HG03469 (cell line): ENCODE measurements around the gene OR51S1.
"Not testable (repeated sequence)": the region's sequence is repeated elsewhere in the genome, so short reads cannot be mapped to it uniquely, and the experiment has no call there.

Experiments
- ATAC-seq: cut with Tn5 transposase; IDR thresholded peaks from one replicate; pipeline ENCODE4 v1.9.1; 2021; ENCODE audit warnings: mild to moderate bottlenecking, moderate library complexity, moderate number of reproducible peaks; ENCODE audit not compliant: unreplicated experiment

Gene OR51S1, protein sequence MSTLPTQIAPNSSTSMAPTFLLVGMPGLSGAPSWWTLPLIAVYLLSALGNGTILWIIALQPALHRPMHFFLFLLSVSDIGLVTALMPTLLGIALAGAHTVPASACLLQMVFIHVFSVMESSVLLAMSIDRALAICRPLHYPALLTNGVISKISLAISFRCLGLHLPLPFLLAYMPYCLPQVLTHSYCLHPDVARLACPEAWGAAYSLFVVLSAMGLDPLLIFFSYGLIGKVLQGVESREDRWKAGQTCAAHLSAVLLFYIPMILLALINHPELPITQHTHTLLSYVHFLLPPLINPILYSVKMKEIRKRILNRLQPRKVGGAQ

DNA sequence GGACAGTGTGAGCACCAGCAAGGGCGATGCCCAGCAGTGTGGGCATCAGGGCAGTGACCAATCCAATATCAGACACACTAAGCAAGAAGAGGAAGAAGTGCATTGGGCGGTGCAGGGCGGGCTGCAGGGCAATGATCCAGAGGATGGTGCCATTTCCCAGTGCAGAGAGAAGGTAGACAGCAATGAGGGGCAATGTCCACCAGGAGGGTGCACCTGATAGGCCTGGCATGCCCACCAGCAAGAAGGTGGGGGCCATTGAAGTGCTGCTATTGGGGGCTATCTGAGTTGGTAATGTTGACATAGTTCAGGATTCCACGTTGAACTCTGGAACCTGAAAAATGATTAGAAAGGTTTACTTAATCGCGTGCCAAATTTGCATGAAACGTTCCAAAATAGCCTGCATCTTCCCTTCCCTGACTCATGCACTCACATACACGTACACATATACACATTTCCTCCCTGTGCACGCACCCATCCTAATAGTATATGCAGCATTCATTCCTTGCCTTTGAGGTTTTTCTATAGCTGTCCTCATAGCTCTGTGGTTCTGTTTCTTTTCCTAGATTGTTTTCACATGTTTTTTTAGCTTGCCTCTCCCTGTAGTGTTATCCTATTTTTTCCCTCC lies at the start of gene OR51S1:
OR51S1 (minus strand) TSS at position 301 of the 625 bp plus-strand sequence; CDS start at position 301, 0 bp downstream.
- no peak for ATAC-seq

DNA sequence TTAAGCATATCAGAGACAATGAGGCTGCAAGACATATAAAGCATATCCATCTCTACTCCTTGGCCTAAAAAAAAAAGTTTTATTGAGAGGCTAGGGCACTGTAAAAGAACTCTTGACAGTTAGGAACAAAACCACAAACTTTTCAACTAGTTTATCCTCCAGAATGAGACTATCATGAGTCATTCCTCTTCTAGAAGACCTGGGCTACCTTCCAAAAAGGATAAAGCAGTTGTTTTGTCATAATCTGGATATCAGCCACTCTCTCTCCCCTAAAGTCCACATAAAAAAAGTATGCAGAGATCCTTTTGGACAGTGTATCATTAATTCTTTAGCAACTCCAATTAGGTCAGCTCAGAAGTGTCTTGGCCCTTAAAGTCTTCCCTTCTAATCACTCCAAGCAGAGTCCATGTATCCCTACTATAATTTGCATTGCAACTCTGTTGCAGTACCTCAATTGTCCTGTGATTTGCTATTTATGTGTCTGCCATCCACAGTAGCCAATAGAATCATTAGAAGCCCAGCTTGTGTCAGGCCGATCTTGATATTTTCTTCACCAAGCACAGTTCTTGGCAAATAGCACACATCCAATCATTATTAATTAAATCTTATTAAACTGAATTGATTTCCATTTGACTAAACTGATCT lies 43.1 kb upstream of the OR51S1 start:
- ATAC-seq, result no peak

DNA sequence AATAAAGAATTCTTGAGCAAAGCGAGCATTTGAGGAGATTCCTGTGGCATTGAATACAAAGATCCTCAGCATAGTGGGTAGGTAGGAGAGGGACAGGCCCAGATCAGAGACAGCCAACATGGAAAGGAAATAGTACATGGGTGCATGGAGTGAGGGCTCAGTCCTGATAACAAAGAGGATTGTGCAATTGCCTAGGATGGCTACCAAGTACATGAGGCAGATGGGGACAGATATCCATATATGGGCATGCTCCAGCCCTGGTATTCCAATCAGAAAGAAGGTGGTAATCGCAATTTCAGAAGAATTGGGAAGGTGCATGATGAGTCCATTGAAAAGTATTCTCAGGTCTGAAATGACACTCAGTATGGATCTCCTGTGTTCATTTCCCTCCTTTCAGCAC lies 41.3 kb upstream of the OR51S1 start:
- no peak for ATAC-seq

DNA sequence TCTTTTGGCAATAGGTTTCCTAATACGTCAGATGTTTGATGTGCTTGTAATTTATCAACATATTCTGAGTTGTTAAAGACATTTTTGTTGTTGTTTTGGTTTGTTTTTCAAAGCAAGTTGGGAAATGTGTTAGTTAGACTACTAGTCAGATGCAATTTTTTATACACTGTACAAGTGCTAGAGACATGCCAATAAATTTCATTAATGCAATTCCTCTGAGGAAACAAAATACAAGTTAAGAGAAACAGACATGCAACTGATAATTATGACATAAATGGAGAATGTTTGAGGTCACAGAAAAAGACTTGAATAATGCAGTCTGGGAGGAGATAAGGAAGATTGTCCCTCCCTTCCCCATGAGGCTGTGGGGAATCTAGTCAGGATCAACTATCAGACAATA lies 38.6 kb upstream of the OR51S1 start:
- no peak for ATAC-seq

DNA sequence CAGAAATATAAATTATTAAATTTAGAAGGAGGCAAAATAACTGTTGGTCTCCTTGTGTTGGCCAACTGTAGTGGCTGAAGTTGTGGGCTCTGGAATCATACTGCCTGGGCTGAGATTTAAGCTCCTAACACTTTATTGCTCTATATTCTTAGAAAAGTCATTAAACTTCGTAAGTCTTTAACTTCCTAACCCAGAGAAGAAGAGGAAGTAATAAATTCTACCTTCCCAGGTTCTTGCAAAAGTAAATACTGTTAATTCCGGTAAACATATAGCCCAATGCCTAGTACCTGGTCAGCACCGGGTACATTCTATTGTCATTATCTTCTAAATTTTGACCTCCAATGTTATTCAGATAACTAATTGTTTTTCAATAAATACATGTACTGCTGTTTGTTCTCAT lies 37.2 kb upstream of the OR51S1 start:
- ATAC-seq, result no peak

DNA sequence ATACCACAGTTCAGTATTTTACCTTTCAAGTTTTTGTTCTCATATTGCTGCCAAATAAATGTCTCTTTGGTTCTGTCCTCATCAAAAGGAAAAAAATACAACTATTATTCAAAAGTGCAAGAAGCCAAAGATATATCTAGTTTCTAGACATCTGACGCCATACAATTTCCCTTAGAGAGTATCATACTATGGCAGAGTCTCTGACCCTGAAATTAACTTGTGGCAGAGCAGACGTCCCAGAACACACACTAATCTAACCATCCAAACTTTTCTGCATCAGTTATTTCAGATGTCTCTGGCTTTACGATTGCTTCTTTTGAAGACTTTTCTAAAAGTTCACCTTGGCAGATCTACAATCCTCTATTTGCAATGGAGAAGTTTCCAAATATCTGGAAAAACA lies 35.4 kb upstream of the OR51S1 start:
- ATAC-seq, result no peak

DNA sequence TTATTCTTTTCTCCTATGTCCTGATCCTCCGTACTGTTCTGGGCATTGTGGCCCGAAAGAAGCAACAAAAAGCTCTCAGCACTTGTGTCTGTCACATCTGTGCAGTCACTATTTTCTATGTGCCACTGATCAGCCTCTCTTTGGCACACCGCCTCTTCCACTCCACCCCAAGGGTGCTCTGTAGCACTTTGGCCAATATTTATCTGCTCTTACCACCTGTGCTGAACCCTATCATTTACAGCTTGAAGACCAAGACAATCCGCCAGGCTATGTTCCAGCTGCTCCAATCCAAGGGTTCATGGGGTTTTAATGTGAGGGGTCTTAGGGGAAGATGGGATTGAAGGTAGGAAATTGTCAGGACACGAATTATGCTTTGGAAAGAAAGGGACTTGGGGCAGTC lies 33.5 kb upstream of the OR51S1 start:
- ATAC-seq, result no peak

DNA sequence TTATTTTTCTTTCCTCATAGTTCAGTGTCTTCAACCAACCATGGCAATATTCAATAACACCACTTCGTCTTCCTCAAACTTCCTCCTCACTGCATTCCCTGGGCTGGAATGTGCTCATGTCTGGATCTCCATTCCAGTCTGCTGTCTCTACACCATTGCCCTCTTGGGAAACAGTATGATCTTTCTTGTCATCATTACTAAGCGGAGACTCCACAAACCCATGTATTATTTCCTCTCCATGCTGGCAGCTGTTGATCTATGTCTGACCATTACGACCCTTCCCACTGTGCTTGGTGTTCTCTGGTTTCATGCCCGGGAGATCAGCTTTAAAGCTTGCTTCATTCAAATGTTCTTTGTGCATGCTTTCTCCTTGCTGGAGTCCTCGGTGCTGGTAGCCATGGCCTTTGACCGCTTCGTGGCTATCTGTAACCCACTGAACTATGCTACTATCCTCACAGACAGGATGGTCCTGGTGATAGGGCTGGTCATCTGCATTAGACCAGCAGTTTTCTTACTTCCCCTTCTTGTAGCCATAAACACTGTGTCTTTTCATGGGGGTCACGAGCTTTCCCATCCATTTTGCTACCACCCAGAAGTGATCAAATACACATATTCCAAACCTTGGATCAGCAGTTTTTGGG lies 33.0 kb upstream of the OR51S1 start, which contains the start of gene OR51T1:
OR51T1 (plus strand) TSS at position 41 of the 641 bp plus-strand sequence; CDS start at position 41, 0 bp downstream.
- no peak for ATAC-seq

DNA sequence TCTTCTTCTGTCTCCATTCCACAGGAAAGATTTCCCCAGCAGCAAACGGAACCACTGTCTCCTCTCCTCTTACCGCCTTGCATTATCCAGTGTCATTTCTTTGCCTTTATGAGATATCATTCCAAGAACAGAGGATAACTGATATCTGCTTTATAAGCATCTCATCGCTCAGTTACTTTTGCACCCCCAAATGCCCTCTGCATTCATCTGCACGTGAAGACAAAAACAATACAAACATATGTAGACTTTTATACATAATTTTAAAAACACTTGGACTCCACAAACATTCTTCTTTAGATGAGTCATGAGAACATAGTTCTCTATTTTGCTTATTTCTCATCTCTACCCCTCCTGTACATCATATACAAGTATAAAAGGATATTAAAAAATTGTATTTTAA lies 32.2 kb upstream of the OR51S1 start:
- ATAC-seq, result no peak

DNA sequence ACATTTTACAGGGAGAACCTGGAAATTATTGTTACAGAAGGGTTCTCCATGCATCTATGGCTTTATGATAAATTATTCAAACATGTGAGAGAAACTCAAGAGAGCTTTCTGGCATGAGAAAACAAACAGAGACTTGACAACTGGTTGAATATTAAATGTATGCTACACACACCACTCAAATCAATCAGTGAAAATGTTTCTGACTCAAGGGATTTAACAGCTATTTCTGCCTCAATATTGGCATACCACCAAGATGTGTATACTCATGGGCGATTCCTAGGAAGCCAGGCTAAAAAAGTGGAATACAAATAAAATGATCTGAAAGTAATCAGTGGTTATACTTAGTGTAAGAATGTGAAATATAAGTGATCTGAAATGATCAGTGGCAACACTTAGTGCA lies 16.8 kb upstream of the OR51S1 start:
- no peak for ATAC-seq

DNA sequence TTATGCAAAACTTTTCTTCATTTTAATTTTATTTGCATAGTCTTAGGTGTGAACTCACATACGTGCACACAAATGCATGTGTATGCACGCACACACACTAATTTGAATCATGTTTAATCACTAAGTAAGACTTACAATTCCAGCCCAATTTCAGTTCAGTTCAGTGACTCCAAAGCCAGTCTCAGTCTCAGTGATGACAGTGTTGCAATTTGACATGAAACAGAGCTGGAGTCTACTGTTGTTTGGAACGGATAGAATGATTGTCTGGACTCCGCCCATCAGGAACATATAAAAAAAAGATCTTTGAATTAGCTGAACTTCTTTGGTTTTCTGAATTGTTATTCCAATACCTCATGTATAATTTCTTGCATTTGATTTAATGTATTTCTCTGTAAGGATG lies 14.9 kb upstream of the OR51S1 start:
- no peak for ATAC-seq

DNA sequence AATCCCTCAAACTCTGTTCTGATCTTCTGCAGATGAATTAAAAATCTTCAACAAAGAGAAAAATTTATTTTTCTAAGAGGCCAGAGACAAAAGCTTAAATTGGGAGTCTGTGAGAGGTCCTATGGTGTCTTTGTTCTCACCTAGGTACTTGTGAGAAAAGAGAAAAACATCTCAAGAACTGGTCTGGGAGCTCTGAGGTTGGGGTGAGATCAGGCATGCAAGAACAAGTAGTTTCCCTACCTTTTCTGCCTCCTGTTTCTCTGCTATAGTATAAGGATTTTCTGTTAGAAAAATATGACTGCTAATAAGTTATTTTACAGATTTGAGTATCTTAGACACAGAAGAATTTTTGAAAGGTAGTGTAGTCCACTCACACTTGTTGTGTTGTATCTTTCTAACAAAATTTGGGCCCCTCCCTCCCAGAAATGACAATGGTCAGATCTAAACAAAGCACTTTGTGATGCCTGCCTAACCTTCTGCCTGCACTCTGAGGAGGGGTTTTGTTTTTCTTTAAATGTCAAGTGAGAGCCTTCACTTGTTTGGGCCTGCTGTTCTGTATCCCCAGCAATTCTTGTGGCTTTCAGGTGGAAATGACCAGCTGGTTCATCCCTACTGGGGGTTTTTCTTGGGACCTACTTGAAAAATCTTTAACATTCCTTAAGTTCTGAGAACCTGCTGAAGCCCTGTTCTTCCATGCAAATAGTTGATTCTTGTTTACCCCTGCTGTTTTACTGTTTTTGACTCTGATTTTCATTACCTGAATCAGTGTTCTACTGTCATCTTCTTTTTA lies 13.6 kb upstream of the OR51S1 start:
- no peak for ATAC-seq

DNA sequence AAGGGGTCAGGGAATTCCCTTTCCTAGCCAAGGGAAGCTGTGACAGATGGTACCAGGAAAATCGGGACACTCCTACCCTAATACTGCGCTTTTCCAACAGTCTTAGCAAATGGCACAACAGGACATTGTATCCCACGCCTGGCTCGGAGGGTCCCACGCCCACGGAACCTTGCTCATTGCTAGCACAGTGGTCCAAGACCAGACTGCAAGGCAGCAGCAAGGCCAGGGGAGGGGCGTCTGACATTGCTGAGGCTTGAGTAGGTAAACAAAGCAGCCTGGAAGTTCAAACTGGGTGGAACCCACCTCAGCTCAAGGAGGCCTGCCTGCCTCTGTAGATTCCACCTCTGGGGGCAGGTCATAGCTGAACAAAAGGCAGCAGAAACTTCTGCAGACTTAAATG lies 5.3 kb upstream of the OR51S1 start:
- ATAC-seq, result not testable (repeated sequence)

DNA sequence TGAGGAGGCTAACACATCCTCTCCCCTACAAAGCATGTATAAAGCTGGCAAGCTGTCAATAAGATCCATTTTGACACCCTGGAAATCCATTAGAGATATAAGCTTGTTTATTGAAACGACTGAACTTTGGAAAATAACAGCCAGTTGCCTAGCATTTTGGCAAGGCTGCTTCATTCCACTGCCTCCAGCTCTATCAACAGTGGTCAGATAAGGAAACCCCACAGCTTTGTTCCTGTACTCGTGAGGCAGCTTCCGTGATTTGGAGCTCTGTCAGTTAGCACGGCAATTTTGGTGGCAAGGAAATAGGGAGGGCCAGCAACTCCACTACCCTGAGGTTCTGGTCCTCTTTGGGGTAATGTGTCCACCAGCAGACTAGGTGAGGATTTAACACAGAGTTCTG lies 2.0 kb upstream of the OR51S1 start:
- ATAC-seq, result no peak

DNA sequence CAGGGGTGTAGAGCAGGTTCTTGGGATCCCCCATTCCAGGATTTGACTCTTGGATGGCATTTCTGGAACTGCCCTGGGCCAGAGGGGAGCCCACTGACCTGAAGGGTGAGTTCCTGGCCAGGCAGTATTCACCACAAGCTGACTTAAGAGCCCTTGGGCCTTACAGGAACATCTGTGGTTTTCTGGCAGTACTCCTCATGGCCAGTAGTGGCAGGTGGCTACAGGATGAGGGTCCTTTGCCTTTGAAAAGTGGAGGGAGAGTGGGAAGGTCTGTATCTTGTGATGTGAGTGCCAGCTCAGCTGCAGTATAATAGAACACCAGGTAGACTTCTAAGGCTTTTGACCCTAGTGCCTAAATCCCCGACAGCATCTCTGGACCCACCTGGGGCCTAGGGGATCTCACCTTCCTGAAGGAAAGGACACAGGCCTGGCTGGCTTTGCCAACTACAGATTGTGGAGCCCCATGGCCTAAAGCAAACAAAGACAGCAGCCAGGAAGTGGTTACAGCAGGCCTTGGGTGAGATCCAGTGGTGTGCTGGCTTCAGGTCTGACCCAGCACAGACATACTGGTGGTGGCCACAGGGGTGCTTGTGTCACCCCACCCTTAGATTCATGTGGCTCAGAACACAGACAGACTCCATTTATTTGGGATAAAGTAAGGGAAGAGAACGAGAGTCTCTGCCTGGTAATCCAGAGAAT lies 9.0 kb downstream of the OR51S1 start:
- ATAC-seq, result no peak

DNA sequence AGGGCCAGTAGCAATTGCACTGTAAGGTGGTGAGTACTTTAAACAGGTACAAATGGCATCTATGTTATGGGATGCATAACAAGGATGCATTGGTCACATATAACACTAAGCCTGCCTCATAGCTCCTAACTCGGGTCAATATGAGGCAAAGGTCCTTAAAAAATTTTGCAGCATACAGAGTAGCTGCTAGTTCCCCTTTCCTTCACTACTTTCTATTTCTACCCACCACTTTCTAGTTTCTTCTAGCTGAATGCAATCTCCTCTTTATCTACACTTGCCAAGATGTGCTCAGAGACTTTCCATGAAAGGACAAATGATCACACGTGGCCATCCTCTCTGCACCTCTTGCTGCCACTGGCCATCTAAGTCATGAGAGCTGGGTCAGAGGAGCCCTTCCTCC lies 18.1 kb downstream of the OR51S1 start:
- no peak for ATAC-seq

DNA sequence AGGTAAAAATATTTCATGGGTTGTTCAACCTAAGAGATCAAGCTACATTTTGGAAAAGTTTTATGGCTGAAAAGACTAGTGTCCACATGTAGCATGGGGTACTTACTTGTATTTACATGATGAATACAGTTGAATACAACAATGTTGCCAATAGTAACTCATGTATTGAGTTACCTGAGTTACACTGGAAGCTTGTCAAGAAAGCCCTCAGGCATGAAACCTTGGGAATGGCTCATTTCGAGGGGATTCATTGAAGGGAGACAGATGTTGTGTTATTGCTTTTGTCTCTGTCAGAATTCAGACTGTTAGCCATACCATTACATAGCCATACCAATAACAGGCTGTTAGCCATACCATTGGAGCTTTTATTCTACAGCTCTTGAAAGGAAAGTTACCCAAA lies 18.7 kb downstream of the OR51S1 start:
- no peak for ATAC-seq

DNA sequence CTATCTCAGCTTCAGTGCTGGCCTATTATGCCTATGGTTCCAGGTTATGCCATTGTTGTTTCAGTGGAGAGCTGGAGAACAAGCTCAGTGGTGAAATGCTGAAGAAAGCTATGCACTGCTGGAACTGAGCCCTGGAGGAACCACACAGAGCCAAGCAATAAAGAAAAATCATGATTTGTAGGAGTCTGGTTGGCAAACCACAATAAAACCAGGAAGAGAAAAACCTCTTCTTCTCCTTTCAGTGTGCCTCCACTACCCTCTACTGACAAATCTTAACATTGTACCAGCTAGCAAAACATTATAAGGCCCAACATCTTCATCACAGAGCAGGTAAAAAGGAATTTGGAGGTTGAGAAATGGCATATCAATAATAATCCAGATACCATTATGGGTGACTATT lies 22.6 kb downstream of the OR51S1 start:
- ATAC-seq, result no peak

DNA sequence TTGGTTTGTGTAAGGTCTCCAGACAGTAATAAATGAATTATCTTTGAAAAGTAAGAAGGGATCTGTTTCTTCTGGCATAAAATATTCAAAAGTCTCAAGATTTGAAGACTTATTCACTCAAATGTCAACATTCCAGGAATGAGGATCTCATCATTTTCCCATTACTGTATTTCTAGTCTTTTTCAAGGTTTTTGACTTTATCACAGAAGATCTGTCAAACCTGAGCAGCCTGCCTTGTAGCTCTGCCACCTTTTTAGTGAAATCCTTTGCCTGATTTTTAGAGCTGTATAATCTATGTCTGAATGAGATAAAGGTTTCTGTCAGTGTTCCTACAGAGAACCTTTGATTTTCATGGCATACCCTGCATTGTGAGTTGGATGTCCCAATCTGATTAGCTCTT lies 23.9 kb downstream of the OR51S1 start:
- ATAC-seq, result no peak

DNA sequence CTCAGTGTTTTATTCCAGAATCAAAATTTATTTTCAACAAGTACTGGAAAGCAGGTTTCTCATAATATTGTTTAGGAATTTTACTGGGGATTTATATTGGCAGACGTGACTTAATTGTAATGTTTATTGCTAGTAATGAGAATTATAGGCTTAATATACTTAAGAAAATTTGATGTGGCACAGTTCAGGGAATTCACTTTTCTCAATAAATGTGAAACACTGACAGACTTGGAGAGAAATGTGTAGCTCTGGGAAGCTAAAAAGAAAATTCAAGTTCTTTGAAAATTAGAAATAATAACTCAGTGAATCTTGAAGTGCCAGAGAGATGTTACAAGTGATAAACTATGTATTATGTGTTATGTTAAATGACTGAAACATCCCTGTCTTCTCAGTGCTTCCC lies 28.0 kb downstream of the OR51S1 start, which contains the start of gene OR51F2:
OR51F2 (plus strand) TSS at position 301 of the 400 bp plus-strand sequence. CDS start 101 bp downstream, outside the sequence.
- ATAC-seq, result no peak
